Measurements from ENCODE around the gene GSE1. TPM values are rescaled to one million over a fixed set of nuclear protein-coding genes. Genes with fewer than 3 reads are reported as not detected.
A peak's percentile ranks its signal among the peaks of the same experiment; 100 is the strongest.

The GSE1 gene
- total RNA-seq, 1 experiment from 2014 or later: 31.1 TPM

- Histone ChIP-seq H3K27ac (no peak overlapping the region), H3K27me3 (no peaks in the 10 kb centered on the region), H3K4me3 (no peak overlapping the region), H3K9me3 (replicated peaks) (no peaks in the 10 kb centered on the region), H3K4me1 (peaks cover 17% of the 10 kb centered on the region), H3K36me3 (no peaks in the 10 kb centered on the region)
- no peak for DNase-seq
Observed at GRCh38 chr16:85641776-85642176, 28.7 kb downstream of the GSE1 start.

DNA sequence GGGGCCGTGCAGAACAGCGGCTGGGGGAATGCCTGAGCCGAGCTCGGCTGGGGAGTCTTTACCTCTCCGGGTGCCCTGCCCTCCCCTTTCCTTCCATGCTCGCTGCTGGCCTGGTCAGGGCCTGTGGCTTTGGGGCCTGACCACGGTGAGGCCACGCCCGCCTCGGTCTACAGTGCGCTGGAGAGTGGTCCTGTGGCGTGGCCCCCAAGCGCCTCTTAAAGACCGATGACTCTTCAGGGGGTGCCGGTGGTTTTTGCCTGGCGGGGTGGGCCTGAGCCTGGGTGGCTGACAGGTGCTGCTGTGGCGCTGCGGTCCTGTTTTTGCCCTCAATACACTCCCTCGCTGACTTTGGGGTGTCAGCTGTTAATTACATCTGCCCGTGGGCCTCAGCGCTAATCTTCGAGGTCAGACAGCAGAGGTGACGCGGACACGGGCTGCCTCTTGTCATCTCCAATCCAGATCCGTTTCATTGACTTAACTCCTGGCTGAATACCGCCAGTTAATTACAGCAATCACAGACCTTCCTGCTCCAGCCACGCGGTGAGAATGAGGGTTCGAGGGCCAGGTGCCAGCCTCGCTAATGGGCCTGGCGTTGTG lies 29.7 kb downstream of the GSE1 start:
- Histone ChIP-seq H3K4me1 (peaks cover 17% of the 10 kb centered on the region), H3K36me3 (no peaks in the 10 kb centered on the region), H3K9me3 (replicated peaks) (no peaks in the 10 kb centered on the region), H3K4me3 (no peak overlapping the region), H3K27ac (peak overlapping the region; percentile 46), H3K27me3 (no peaks in the 10 kb centered on the region)
- peak; percentile 85 for DNase-seq

DNA sequence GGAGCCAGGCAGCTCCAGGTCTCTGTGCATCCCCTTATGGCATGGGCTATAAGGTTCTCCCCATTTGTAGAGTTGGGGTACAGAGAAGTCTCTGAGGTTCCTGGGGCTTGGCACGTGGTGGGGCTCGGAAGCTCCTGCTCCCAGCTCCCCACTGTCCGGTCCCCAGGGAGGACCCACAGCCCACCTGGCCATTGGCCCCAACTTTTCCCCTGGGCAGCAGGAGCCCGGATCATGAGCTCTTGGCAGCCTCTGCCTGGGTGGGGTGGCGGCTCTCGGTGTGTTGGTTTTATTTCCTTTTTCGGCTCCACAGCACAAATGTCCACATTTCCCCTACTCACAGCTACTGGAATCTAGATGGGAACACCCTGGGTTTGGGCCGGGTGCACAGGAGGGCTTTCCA lies 30.5 kb downstream of the GSE1 start:
- Histone ChIP-seq H3K27me3 (no peaks in the 10 kb centered on the region), H3K4me1 (peaks cover 17% of the 10 kb centered on the region), H3K27ac (peak overlapping the region; percentile 46), H3K36me3 (no peaks in the 10 kb centered on the region), H3K9me3 (replicated peaks) (no peaks in the 10 kb centered on the region), H3K4me3 (no peak overlapping the region)
- no peak for DNase-seq

GRCh38 chr16:85644093-85644712 lies 31.1 kb downstream of the GSE1 start:
- no peaks in the 10 kb centered on the region for H3K36me3 ChIP-seq
- H3K27ac ChIP-seq: no peak overlapping the region
- no peaks in the 10 kb centered on the region for H3K27me3 ChIP-seq
- H3K4me1 ChIP-seq: peaks cover 17% of the 10 kb centered on the region
- no peak overlapping the region for H3K4me3 ChIP-seq
- H3K9me3 ChIP-seq (replicated peaks): no peaks in the 10 kb centered on the region
- no peak for DNase-seq

GRCh38 chr16:85645021-85645589 lies 32.0 kb downstream of the GSE1 start:
- Histone ChIP-seq H3K9me3 (replicated peaks) (no peaks in the 10 kb centered on the region), H3K27ac (no peak overlapping the region), H3K4me1 (peaks cover 19% of the 10 kb centered on the region), H3K27me3 (no peaks in the 10 kb centered on the region), H3K36me3 (no peaks in the 10 kb centered on the region), H3K4me3 (no peak overlapping the region)
- DNase-seq: no peak

- H3K9me3 ChIP-seq (replicated peaks): no peaks in the 10 kb centered on the region
- no peak for DNase-seq
Observed at GRCh38 chr16:85646358-85646907, 33.3 kb downstream of the GSE1 start.

GRCh38 chr16:85646976-85647375 lies 33.9 kb downstream of the GSE1 start:
- DNase-seq: no peak
- no peak overlapping the region for H3K4me3 ChIP-seq
- peaks cover 33% of the 10 kb centered on the region for H3K4me1 ChIP-seq

More at GRCh38 chr16:85646358-85646907, 33.3 kb downstream of the GSE1 start:
- Histone ChIP-seq H3K27me3 (no peaks in the 10 kb centered on the region), H3K27ac (no peak overlapping the region), H3K4me3 (no peak overlapping the region), H3K4me1 (peaks cover 28% of the 10 kb centered on the region), H3K36me3 (no peaks in the 10 kb centered on the region)

DNA sequence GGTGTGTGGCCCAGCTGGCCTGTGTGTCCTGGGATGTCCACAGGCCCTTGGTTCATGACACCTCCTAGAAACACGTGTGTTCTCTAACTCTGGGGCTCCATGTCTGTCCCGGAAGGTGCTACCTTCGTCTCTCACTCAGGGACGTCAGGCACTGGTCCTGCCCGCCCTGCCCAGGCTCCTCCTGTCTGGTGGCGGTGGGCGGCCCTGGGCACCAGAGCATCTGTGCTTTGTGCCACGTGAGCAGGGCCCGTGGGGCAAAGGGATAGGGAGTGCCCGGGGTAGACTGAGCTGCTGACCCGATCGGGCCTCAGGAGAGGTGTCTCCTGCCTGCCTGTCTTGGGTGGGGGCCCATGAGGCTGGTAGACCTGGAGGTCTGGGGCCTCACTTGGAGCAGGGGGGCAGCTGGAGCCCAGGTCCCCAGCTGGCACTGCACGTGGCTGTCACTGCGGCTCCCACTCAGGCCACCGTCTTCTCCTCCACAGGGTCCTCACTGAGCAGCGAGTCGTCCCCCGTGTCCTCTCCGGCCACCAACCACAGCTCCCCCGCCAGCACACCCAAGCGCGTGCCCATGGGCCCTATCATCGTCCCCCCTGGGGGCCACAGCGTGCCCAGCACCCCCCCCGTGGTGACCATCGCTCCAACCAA lies 35.1 kb downstream of the GSE1 start:
- no peaks in the 10 kb centered on the region for H3K27me3 ChIP-seq
- no peak for DNase-seq
- no peak overlapping the region for H3K27ac ChIP-seq
- H3K36me3 ChIP-seq: no peaks in the 10 kb centered on the region
- H3K4me3 ChIP-seq: no peak overlapping the region
- peaks cover 32% of the 10 kb centered on the region for H3K4me1 ChIP-seq
- H3K9me3 ChIP-seq (replicated peaks): no peaks in the 10 kb centered on the region

More at GRCh38 chr16:85646976-85647375, 33.9 kb downstream of the GSE1 start:
- no peaks in the 10 kb centered on the region for H3K27me3 ChIP-seq
- H3K36me3 ChIP-seq: no peaks in the 10 kb centered on the region
- no peak overlapping the region for H3K27ac ChIP-seq
- no peaks in the 10 kb centered on the region for H3K9me3 ChIP-seq (replicated peaks)

DNA sequence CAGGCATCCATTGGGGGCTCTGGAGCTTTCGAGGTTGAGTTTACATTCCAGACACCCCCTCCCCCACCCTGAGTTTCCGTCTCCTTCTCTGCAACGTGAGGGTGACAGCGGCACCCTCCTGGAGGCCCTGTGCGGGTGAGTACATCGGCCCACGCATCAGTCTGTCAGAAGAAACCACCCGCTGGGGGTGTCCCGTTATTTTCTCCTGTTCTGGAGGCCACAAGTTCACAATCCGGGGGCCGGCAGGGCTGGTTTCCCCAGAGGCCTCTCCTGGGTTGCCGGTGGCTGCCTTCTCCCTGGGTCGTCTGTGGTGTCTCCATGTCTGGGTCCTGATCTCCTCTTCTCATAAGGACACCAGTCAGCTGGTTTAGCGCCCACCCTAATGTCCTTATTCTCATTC lies 35.7 kb downstream of the GSE1 start:
- Histone ChIP-seq H3K27ac (no peak overlapping the region), H3K27me3 (no peaks in the 10 kb centered on the region), H3K36me3 (no peaks in the 10 kb centered on the region), H3K4me1 (peaks cover 26% of the 10 kb centered on the region), H3K9me3 (replicated peaks) (no peaks in the 10 kb centered on the region), H3K4me3 (no peak overlapping the region)
- no peak for DNase-seq

DNA sequence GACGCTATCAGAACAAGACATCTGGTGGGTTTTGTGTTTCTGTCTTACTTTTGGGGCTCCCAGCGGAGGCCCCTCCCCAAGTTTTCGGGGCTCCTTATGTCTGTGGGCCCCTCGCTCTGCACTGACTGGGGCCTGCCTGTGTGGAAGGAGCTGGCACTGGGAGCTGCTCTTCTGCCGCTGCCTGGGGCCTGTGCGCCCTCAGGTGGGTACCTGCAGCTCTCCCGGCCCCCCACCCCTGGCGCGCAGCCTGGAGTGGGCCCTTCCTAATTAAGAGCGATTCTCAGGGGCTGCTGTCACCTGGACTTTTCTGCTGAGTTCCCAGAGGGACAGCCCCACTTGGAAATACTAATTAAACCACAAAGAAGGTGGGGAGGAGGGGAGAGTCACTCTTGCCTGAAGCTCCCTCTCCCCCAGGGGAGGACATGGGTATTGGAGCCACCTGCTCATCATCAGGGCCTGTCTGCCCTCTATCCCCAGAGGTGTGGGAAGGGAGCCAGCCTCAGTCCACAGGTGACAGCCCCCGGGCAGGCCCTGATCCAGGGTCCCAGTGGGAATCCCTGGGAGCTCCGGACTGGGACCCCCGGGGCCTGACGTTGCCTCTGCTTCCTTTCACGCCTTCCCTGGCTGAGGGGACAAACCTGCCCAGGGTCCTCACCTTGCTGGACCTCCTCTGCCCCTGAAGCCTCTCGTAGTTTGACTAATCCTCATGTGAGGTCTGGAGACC lies 36.5 kb downstream of the GSE1 start:
- no peaks in the 10 kb centered on the region for H3K27me3 ChIP-seq
- H3K4me3 ChIP-seq: no peak overlapping the region
- H3K9me3 ChIP-seq (replicated peaks): no peaks in the 10 kb centered on the region
- DNase-seq: no peak
- no peak overlapping the region for H3K27ac ChIP-seq
- no peaks in the 10 kb centered on the region for H3K36me3 ChIP-seq
- peaks cover 24% of the 10 kb centered on the region for H3K4me1 ChIP-seq

DNA sequence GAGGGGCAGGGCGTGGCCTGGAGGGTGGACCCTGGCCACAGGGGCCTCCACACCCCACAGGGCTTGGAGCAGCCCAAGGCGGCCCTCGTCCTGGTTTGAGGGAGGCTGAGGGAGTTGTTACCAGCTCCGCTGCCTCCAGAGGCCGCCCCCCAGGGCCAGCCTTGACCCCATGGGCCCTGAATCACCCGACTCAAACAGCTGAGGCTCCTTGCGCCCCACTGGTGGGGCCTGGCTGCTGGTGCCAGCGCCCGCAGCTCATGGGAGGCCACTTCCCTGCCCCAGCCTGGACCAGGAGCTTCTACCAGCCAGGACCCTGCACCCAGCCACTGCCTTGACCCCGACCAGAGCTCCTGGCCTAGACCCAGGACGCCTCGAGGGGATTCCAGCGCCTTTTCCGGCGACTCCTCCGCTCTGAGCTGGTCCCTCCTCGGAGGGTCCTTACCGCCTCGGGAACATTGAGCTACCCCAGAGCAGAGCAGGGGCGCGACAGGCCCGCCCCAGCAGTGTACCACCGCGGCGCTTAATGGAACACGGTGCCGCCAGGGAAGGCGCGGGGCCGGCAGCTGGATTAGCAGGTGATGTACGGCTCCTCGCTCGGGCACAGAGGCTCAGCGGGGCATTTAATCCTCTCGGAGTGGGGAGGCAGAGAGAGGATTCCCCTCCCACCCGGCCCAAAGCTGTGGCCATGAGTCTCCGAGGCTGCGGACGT lies 37.2 kb downstream of the GSE1 start:
- Histone ChIP-seq H3K4me3 (no peak overlapping the region), H3K27me3 (no peaks in the 10 kb centered on the region), H3K27ac (no peak overlapping the region), H3K9me3 (replicated peaks) (no peaks in the 10 kb centered on the region), H3K36me3 (0 out of 2 replicates have a peak, but pooled peaks cover 2% of the 10 kb centered on the region), H3K4me1 (peaks cover 24% of the 10 kb centered on the region)
- DNase-seq: peak; percentile 46 to 49

DNA sequence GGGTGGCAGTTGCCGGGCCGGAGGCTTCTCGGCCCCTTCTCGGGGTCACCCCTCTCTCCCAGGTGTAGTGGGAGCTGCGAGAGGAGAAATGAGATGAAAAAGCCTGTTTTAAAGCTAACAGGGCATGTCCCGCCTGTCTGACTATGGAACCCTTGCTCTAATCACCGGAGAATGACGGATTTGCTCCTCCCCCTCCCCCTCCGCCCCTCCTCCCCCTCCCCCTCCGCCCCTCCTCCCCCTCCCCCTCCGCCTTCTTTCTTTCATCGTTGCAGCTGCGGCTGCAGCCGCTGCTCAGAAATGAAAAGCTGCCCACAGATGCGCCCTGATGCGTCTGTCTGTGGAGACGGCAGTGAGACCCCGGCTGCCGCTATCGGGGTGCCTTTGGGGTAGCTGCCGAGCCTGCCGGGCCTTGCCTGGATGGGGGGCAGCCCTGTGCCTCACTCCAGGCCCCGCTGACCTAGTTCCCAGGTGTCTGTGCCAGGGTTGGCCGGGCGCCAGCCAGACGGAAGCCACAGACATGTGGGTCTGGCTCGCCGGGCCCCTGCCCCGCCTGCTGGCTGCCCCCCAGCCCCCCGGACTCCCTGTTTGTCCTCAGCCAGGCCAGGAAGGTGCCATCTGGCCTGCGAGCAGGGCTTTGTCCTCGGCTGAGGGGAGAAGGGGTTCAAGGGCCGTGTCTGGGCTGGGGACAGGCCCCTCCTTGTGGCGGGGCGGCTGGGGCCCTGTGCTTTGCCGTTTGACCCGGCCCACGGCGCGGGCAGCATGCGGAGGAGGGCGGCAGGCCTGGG lies 37.9 kb downstream of the GSE1 start:
- Histone ChIP-seq H3K27ac (peak overlapping the region; percentile 43), H3K36me3 (0 out of 2 replicates have a peak, but pooled peaks cover 2% of the 10 kb centered on the region), H3K9me3 (replicated peaks) (no peaks in the 10 kb centered on the region), H3K27me3 (no peaks in the 10 kb centered on the region), H3K4me1 (peaks cover 24% of the 10 kb centered on the region), H3K4me3 (no peak overlapping the region)
- peak; percentile 47 to 58 for DNase-seq

DNA sequence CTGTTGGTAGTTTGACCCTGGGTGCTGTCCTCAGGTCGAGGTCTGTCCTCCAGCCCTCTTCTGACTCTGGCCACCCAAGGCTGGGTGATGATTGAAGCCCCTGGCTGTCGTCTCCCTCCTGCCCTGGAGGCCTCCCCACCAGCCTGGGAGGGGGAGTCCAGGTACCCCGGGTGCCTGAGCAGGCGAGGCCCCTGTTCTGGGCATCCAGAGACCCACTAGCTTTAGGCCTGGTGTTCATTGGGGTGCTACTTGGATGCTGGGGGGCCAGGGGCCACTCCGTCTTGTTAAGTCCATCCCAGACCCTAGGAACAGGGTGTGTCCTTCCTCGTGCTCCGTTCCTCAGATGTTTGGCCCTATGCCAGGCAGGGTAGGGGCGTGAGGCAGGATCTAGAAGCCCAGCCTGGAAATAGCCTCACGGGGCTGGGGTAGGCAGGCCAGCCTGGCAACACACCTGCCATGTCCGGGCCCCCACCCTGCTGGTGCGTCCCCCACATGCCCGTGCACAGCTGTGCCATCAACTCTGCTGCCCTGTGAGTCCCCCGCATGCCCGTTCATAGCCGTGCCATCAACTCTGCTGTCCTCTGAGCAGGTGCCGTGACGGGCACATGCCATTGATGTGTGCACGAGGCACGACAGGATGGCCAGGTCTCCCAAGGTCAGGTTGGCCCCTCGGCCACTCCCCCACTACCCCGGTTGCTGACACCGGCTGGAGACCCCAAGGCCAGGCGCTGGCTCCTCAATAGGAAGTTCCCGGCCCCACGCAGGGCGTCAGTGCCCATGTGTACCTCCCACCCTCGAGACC lies 38.7 kb downstream of the GSE1 start:
- no peaks in the 10 kb centered on the region for H3K9me3 ChIP-seq (replicated peaks)
- no peak overlapping the region for H3K4me3 ChIP-seq
- H3K27ac ChIP-seq: peak overlapping the region; percentile 43
- H3K36me3 ChIP-seq: 0 out of 2 replicates have a peak, but pooled peaks cover 2% of the 10 kb centered on the region
- DNase-seq: peak; percentile 41 to 47
- H3K4me1 ChIP-seq: peaks cover 24% of the 10 kb centered on the region
- H3K27me3 ChIP-seq: no peaks in the 10 kb centered on the region
